ENCODE measurements around the gene SPO11. TPM values are rescaled to one million over a fixed set of nuclear protein-coding genes. Genes with fewer than 3 reads are reported as not detected.

The SPO11 gene, protein sequence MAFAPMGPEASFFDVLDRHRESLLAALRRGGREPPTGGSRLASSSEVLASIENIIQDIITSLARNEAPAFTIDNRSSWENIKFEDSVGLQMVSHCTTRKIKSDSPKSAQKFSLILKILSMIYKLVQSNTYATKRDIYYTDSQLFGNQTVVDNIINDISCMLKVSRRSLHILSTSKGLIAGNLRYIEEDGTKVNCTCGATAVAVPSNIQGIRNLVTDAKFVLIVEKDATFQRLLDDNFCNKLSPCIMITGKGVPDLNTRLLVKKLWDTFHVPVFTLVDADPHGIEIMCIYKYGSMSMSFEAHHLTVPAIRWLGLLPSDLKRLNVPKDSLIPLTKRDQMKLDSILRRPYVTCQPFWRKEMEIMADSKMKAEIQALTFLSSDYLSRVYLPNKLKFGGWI
- not detected in 2 replicates for total RNA-seq (2021)
- not detected for Bru-seq, nascent RNA
- BruChase-seq, experiment 1, labeled RNA remaining after a 2-hour chase: not detected
- not detected for BruChase-seq, experiment 2, labeled RNA remaining after a 6-hour chase
- long read RNA-seq: 0 reads

- TF ChIP-seq, protein P1, sequence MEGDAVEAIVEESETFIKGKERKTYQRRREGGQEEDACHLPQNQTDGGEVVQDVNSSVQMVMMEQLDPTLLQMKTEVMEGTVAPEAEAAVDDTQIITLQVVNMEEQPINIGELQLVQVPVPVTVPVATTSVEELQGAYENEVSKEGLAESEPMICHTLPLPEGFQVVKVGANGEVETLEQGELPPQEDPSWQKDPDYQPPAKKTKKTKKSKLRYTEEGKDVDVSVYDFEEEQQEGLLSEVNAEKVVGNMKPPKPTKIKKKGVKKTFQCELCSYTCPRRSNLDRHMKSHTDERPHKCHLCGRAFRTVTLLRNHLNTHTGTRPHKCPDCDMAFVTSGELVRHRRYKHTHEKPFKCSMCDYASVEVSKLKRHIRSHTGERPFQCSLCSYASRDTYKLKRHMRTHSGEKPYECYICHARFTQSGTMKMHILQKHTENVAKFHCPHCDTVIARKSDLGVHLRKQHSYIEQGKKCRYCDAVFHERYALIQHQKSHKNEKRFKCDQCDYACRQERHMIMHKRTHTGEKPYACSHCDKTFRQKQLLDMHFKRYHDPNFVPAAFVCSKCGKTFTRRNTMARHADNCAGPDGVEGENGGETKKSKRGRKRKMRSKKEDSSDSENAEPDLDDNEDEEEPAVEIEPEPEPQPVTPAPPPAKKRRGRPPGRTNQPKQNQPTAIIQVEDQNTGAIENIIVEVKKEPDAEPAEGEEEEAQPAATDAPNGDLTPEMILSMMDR (conservative IDR thresholded peaks at IDR 0.05): no peak; the same call in 1 of the 2 replicates
- no peak for TF ChIP-seq EZH2 (IDR thresholded peaks at IDR 0.05; ENCODE audit: low read depth)
- H3K4me1 ChIP-seq (replicated peaks; ENCODE audit: insufficient read depth): peaks cover 22% of the 10 kb centered on the region
- BruUV-seq (replicated peaks): no TSS peak
- H3K4me2 ChIP-seq: no peak within 1 kb of the TSS
- DNase-seq: no peak
- no peaks in the 10 kb centered on the region for H3K9me3 ChIP-seq (ENCODE audit: insufficient read depth, low read depth)
- ChIA-PET CTCF (interaction anchor here (0.7 kb wide), 1 partner anchor 240 kb away, joined by 3 read pairs; no protein-coding TSS in a partner anchor), POLR2A (ENCODE audit: unreplicated experiment) (no interaction called here)
- H3K9me2 ChIP-seq (ENCODE audit: insufficient read depth): no peaks in the 10 kb centered on the region
- no peaks in the 10 kb centered on the region for H3K79me2 ChIP-seq (ENCODE audit: low read depth)
- H3K27ac ChIP-seq: no peak within 1 kb of the TSS
- no peaks in the 10 kb centered on the region for H3K36me3 ChIP-seq (ENCODE audit: low read depth)
- no peak within 1 kb of the TSS for H3K4me3 ChIP-seq
- 0 out of 2 replicates have a peak, but pooled peaks cover 4% of the 10 kb centered on the region for H3K27me3 ChIP-seq (ENCODE audit: insufficient read depth, low read depth)
- peaks cover 18% of the 10 kb centered on the region for H3F3A ChIP-seq (ENCODE audit: insufficient read depth, low read depth)
- intact Hi-C loops (cut with micrococcal nuclease; ENCODE audit: unreplicated experiment): no loop called here
- no peak within 1 kb of the TSS for H2AFZ ChIP-seq
- H4K20me1 ChIP-seq (ENCODE audit: insufficient read depth): no peaks in the 10 kb centered on the region
Measured at GRCh38 chr20:57329608-57330221, at the start of gene SPO11. Gene SPO11, plus strand, starts transcription at chr20:57329803. Its CDS starts 65 bp downstream, at chr20:57329868.

- intact Hi-C loops (cut with micrococcal nuclease; ENCODE audit: unreplicated experiment): no loop called here
- Histone ChIP-seq H2AFZ (no peak overlapping the region), H3K27me3 (ENCODE audit: insufficient read depth, low read depth) (peaks cover 14% of the 10 kb centered on the region; the same call in 1 of the 2 replicates), H3K9me3 (ENCODE audit: insufficient read depth, low read depth) (no peaks in the 10 kb centered on the region), H3K79me2 (ENCODE audit: low read depth) (no peaks in the 10 kb centered on the region), H3K4me2 (no peak overlapping the region), H3K27ac (no peak overlapping the region), H3F3A (ENCODE audit: insufficient read depth, low read depth) (no peaks in the 10 kb centered on the region), H3K4me1 (replicated peaks; ENCODE audit: insufficient read depth) (peaks cover 3% of the 10 kb centered on the region; the same call in 1 of the 2 replicates), H3K4me3 (no peak overlapping the region), H3K36me3 (ENCODE audit: low read depth) (no peaks in the 10 kb centered on the region), H4K20me1 (ENCODE audit: insufficient read depth) (no peaks in the 10 kb centered on the region), H3K9me2 (ENCODE audit: insufficient read depth) (no peaks in the 10 kb centered on the region)
- ChIA-PET CTCF (interaction anchor here (0.6 kb wide), 1 partner anchor 209 kb away, joined by 3 read pairs; no protein-coding TSS in a partner anchor), POLR2A (ENCODE audit: unreplicated experiment) (no interaction called here)
- BruUV-seq (replicated peaks): no TSS peak
- DNase-seq: no peak
- TF ChIP-seq EZH2 (IDR thresholded peaks at IDR 0.05; ENCODE audit: low read depth): no peak
- TF ChIP-seq, protein P1 (conservative IDR thresholded peaks at IDR 0.05): no peak
Measured at GRCh38 chr20:57280221-57280620, 49.4 kb upstream of the SPO11 start.

DNA sequence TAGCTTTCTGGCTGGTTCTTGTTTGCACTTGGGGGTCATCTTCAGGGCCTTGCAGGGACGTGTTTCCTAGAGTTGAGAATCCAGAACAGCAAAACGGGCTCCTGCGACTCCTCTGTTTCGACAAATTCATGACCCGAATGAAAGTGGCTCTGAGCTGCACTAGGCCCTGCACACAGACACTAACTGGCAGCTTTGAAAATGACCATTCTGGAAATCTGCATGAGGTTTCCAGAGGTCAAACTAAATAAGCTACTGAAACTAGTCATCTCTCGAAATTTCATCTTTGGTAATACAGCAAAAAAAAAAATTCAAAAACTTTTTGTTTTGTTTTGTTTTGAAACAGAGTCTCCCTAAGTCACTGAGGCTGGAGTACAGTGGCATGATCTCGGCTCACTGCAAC lies 47.7 kb upstream of the SPO11 start:
- CTCF ChIA-PET: interaction anchor here (0.6 kb wide), 1 partner anchor 470 kb away, joined by 3 read pairs; no protein-coding TSS in a partner anchor
- DNase-seq: no peak

More for the DNA sequence above, 47.7 kb upstream of the SPO11 start:
- H3K9me2 ChIP-seq (ENCODE audit: insufficient read depth): no peaks in the 10 kb centered on the region
- no peaks in the 10 kb centered on the region for H3K9me3 ChIP-seq (ENCODE audit: insufficient read depth, low read depth)
- H4K20me1 ChIP-seq (ENCODE audit: insufficient read depth): no peaks in the 10 kb centered on the region
- H3F3A ChIP-seq (ENCODE audit: insufficient read depth, low read depth): no peaks in the 10 kb centered on the region
- H3K79me2 ChIP-seq (ENCODE audit: low read depth): no peaks in the 10 kb centered on the region
- TF ChIP-seq EZH2 (IDR thresholded peaks at IDR 0.05; ENCODE audit: low read depth): no peak
- TF ChIP-seq, protein P1 (conservative IDR thresholded peaks at IDR 0.05): no peak
- peaks cover 26% of the 10 kb centered on the region; the same call in 1 of the 2 replicates for H3K27me3 ChIP-seq (ENCODE audit: insufficient read depth, low read depth)
- H3K4me3 ChIP-seq: no peak overlapping the region
- H3K36me3 ChIP-seq (ENCODE audit: low read depth): no peaks in the 10 kb centered on the region
- POLR2A ChIA-PET (ENCODE audit: unreplicated experiment): interaction anchor here (0.6 kb wide), 1 partner anchor 27 kb away, joined by 6 read pairs; no protein-coding TSS in a partner anchor
- H2AFZ ChIP-seq: no peak overlapping the region
- no TSS peak for BruUV-seq (replicated peaks)
- intact Hi-C loops (cut with micrococcal nuclease; ENCODE audit: unreplicated experiment): no loop called here
- no peak overlapping the region for H3K27ac ChIP-seq
- no peaks in the 10 kb centered on the region for H3K4me1 ChIP-seq (replicated peaks; ENCODE audit: insufficient read depth)
- H3K4me2 ChIP-seq: no peak overlapping the region
